HG02884 (cell line): ENCODE measurements around the gene PKP4.

Experiments
- ATAC-seq: cut with Tn5 transposase; IDR thresholded peaks from one replicate; pipeline ENCODE4 v1.9.1; 2021; ENCODE audit warnings: mild to moderate bottlenecking, moderate library complexity; ENCODE audit not compliant: unreplicated experiment

Gene PKP4

DNA sequence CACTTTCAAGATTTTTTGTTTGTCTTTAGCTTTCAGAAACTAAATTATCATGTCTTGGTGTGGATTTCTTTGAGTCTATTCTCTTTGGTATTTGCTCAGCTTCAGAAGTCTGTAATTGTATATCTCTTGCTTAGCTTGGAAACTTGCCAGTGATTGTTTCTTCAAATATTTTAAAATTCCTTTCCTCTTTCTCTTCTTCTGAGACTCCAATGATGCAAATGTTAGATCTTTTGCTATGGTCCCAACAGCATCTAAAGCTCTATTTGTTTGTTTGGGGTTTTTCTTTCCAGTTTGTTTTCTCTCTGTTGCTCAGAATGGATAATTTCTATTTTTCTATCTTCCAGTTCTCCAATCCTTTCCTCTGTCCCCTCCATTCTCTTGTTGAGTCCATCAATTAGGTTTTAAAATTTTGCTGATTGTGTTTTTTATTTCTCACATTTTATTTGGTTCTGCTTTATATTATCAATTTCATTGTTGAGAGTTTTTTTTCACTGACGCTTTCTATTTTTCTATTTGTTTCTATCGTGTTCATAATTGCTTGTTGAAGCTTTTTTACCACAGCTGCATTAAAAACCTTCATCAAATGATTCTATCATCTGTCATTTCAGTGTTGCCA, 256.9 kb downstream of the PKP4 start:
- ATAC-seq: no peak

GRCh38 chr2:158714420-158714819, 257.7 kb downstream of the PKP4 start:
- no peak for ATAC-seq

GRCh38 chr2:158715357-158715756, 258.6 kb downstream of the PKP4 start:
- ATAC-seq: no peak

- ATAC-seq: no peak
Observed at GRCh38 chr2:158716121-158716791, 259.5 kb downstream of the PKP4 start.

GRCh38 chr2:158716921-158717320, 260.2 kb downstream of the PKP4 start:
- ATAC-seq: no peak

DNA sequence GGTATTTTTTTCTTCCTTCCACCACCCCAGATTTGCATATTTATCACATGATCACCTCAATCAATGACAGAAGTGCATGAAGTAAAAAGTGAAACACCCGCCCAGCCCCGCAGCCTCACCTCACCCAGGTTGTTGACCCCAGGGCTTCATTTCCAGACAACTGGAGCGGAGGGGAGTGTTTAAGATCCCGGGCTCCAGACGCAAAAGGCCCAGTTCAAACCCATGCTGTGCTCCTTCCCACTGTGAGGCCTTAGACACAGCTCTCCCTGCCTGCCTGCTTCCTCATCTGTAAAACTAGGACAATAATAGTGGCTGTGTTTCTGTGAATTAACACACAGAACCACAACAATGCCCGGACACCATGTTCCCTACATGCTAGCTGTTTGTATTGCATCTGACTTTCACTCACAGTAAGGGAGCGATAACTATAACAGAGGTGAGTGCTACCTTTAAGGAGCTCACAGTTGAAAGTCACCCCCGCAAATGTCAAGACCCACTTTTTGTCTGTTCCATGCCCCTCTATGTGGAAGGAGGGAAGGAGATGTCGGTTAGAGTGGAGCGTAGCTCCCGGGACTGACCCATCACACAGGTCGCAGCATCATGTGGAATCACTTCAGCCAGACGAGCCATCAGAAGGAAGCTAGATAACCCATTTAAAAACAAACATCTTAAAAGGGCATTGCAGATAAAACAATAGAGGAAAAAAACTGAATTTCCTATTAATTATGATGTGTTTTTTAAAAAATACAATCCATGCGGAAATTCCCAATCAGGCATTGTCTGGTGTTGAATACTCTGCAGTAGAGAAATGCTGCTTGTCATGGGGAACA, 260.8 kb downstream of the PKP4 start:
- no peak for ATAC-seq

GRCh38 chr2:158718196-158718585, 261.4 kb downstream of the PKP4 start:
- no peak for ATAC-seq

GRCh38 chr2:158718851-158719250, 262.1 kb downstream of the PKP4 start:
- ATAC-seq: no peak

DNA sequence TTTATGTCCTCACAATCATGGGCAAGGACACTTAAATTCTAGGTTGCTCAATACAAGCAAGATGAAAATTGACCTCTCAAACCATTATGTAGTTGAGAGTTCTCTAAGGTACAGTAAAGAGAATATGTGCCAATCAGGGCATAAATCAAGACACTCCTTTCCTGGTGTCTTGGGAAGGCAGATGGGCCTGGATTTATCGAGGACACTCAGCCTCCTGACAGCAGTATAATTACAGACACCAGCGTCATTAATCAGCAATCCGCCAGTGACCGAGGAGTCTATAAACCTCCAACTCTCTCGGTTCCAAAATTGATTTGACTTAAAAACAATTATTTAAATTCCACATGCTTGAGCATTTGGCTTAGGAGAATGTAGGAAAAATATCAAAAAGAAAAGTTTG, 262.7 kb downstream of the PKP4 start:
- no peak for ATAC-seq

GRCh38 chr2:158722266-158723105, 265.7 kb downstream of the PKP4 start:
- no peak for ATAC-seq

DNA sequence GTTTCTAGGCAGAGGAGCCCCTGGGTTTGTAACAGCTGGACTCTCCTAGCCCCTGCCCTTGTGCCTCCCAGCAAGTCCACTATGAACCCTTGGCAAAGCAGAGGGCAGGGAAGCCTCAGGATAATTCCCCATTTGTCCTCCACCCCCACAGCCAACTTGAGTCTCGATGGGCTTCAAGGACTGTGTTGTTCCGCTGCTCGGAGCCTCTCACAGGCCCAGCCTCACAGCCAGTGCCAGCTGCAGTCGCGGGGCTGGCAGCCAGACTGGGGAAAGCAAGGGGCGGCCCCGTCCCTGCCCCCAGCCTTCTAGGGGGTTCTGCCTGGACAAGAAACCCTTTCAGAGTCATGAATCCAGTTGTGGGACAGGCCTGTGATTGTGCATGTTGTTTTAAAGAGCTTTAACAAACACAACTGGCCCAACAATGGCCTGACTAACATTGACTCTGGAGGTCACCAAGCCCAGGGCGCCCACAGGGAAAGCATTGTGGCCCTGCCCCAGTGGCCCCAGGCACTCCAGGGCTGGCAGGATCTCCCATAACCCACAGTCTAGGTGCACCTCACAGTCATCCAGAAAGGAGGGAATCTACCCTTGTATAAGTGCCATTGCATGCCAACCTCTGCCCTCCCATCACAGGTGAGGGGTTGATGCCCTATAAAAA, 266.6 kb downstream of the PKP4 start:
- ATAC-seq: no peak

GRCh38 chr2:158723921-158724802, 267.4 kb downstream of the PKP4 start:
- ATAC-seq: no peak

DNA sequence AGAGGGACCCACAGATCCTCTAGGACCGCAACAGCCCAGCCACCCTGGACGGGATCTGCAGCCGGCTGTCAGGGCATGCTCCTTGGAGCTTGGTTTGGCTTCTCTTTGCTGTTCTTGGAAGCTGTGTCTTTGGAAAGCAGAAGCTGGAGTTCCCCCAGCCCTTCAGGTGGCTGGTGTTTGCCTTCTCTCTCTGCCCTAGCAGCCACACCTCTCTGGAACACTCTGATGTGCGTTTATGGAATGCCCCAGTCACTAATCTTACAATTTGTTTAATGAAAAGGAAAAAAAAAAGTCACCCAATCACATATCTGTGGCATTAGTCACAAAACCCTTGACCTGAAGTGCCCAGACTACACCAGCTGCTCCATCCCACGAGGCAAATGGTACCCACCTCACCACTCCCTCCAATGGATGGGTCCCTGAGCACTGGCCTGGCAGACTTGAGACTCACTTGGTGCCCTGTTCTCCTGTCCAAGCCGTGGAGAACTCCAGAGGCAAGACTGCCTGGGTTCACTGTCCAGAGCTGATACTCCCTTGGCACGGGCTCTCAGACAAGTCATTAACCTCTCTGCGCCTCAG, 268.1 kb downstream of the PKP4 start:
- ATAC-seq: no peak

GRCh38 chr2:158725441-158725891, 268.7 kb downstream of the PKP4 start:
- ATAC-seq: no peak

- no peak for ATAC-seq
Observed at GRCh38 chr2:158726911-158727592, 270.3 kb downstream of the PKP4 start.

- no peak for ATAC-seq
Observed at GRCh38 chr2:158728422-158728821, 271.7 kb downstream of the PKP4 start.

DNA sequence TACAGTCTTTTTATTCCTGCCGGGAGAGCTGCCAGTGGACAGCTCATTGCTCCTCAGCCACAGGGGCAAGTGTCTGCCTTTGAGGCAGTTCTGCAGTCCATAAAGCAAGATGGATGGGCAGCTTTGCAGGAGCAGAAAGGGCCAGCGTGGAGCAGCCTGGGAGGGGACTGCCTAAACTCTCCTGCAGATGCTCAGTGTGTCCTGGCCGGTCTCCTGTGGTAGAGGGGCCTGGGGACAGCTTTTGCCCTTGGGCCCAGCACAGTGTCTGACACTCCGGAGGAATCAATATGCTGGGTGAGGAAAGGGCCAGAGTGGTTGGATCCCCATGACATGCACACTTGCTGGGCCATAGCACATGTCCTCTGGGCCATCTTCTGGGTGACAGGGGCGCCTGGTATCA, 272.7 kb downstream of the PKP4 start:
- ATAC-seq: no peak

- ATAC-seq: no peak
Observed at GRCh38 chr2:158729873-158730620, 273.3 kb downstream of the PKP4 start.
